B cell (primary cell): ENCODE data around the gene MCRS1. TPM values are rescaled to one million over a fixed set of nuclear protein-coding genes. Genes with fewer than 3 reads are reported as not detected.

Source experiments
- ATAC-seq: fragments of 200-7000 bp; cut with Tn5 transposase; one replicate; pipeline ENCODE4 v1.10.0; 2021; ENCODE audit warnings: low read depth, mild to moderate bottlenecking, moderate number of reproducible peaks, moderate library complexity
- CTCF ChIA-PET: fragments of 350-600 bp; sonication (Branson Sonifier 250); formaldehyde crosslinking; loops from one replicate; lab custom pipeline; 2021; ENCODE audit warnings: antibody characterized with exemption, inconsistent platforms; lab: Charles Lee
- POLR2A ChIA-PET: fragments of 350-600 bp; sonication (Branson Sonifier 250); formaldehyde crosslinking; loops from one replicate; lab custom pipeline; 2021; ENCODE audit warnings: antibody characterized with exemption; lab: Charles Lee
- DNase-seq: peaks from one replicate; pipeline ENCODE4 v3.0.0; 2013
- H2AFZ ChIP-seq: 2 replicates; pipeline ENCODE4 v1.6.1; 2012; ENCODE audit warnings: mild to moderate bottlenecking, low read depth, low read length; ENCODE audit not compliant: insufficient read depth, poor library complexity, severe bottlenecking
- H3K27ac ChIP-seq, 2 donors: 1 replicate in 1 of 2; 2 replicates in 1 of 2; pipeline ENCODE4 v1.5.1; 2012 to 2013; ENCODE audit warnings: low read length in 2 of 2, mild to moderate bottlenecking in 2 of 2, moderate library complexity in 1 of 2
- H3K27me3 ChIP-seq, 4 experiments: fragments of 200-600 bp in 1 of 4; sonication (generic) in 1 of 4; replicated peaks in 1 of 4; 1 replicate in 2 of 4; 2 replicates in 2 of 4; pipeline versions ENCODE4 v1.6.1 to v1.7.0; 2013 to 2016; ENCODE audit warnings: low read length in 3 of 4, mild to moderate bottlenecking in 2 of 4, mixed read lengths in 1 of 4, moderate library complexity in 1 of 4; ENCODE audit not compliant: insufficient read depth in 4 of 4, control insufficient read depth in 3 of 4; ENCODE audit errors: control extremely low read depth in 1 of 4
- H3K36me3 ChIP-seq, 2 experiments: replicated peaks in 1 of 2; 1 replicate in 1 of 2; 2 replicates in 1 of 2; pipeline versions ENCODE4 v1.6.1 to v1.7.1; 2013; ENCODE audit warnings: low read length in 1 of 2; ENCODE audit not compliant: insufficient read depth in 2 of 2, control insufficient read depth in 1 of 2; ENCODE audit errors: control extremely low read depth in 1 of 2, extremely low read depth in 1 of 2
- H3K4me1 ChIP-seq, 2 donors: fragments of 200-600 bp in 1 of 2; sonication (generic) in 1 of 2; 1 replicate in 1 of 2; 2 replicates in 1 of 2; pipeline versions ENCODE4 v1.5.1 to v1.6.1; 2013 to 2017; ENCODE audit warnings: low read length in 2 of 2; ENCODE audit not compliant: control insufficient read depth in 2 of 2, insufficient read depth in 2 of 2
- H3K4me2 ChIP-seq: replicated peaks from 2 replicates; pipeline ENCODE3; 2012; ENCODE audit warnings: mild to moderate bottlenecking, low read depth, low read length; ENCODE audit not compliant: poor library complexity, severe bottlenecking
- H3K4me3 ChIP-seq, 5 experiments: fragments of 200-600 bp in 1 of 5; sonication (generic) in 1 of 5; 1 replicate in 3 of 5; 2 replicates in 2 of 5; pipeline versions ENCODE4 v1.5.1 to v1.7.0; 2011 to 2016; ENCODE audit warnings: low read length in 4 of 5, mild to moderate bottlenecking in 4 of 5, low read depth in 2 of 5, control low read depth in 1 of 5, moderate library complexity in 1 of 5; ENCODE audit not compliant: insufficient read depth in 1 of 5; ENCODE audit errors: control extremely low read depth in 1 of 5, extremely low read depth in 1 of 5
- H3K79me2 ChIP-seq: fragments of 200-600 bp; sonication (generic); one replicate; pipeline ENCODE4 v1.6.0; 2016; ENCODE audit warnings: low read length; ENCODE audit not compliant: control insufficient read depth, insufficient read depth
- H3K9ac ChIP-seq: fragments of 200-600 bp; sonication (generic); 2 replicates; pipeline ENCODE4 v1.6.1; 2017; ENCODE audit warnings: mild to moderate bottlenecking, low read length, moderate library complexity
- H3K9me3 ChIP-seq, 3 donors: one replicate each; pipeline versions ENCODE4 v1.6.1 to v1.7.1; 2013; ENCODE audit warnings: low read length in 2 of 3; ENCODE audit not compliant: control insufficient read depth in 2 of 3, insufficient read depth in 1 of 3; ENCODE audit errors: control extremely low read depth in 1 of 3
- H4K20me1 ChIP-seq: 2 replicates; pipeline ENCODE4 v1.6.0; 2012; ENCODE audit warnings: mild to moderate bottlenecking, low read length; ENCODE audit not compliant: insufficient read depth, control insufficient read depth, poor library complexity, severe bottlenecking
- H3K27ac Mint-ChIP-seq: one replicate; pipeline ENCODE4 v1.8.0; 2021; ENCODE audit warnings: mixed read lengths
- H3K27me3 Mint-ChIP-seq: one replicate; pipeline ENCODE4 v1.8.0; 2021; ENCODE audit warnings: mixed read lengths
- H3K4me1 Mint-ChIP-seq: one replicate; pipeline ENCODE4 v1.8.0; 2021; ENCODE audit warnings: mixed read lengths
- H3K4me3 Mint-ChIP-seq: one replicate; pipeline ENCODE4 v1.8.0; 2021; ENCODE audit warnings: mixed read lengths
- H3K9me3 Mint-ChIP-seq: one replicate; pipeline ENCODE4 v1.8.0; 2022; ENCODE audit warnings: mixed read lengths; ENCODE audit not compliant: insufficient read depth
- EZH2 ChIP-seq: IDR thresholded peaks from 2 replicates; pipeline ENCODE4 v1.6.1; 2012; ENCODE audit warnings: borderline replicate concordance, low read depth, mild to moderate bottlenecking, moderate library complexity, low read length; ENCODE audit not compliant: insufficient read depth, poor library complexity, severe bottlenecking
- WGBS: methylation state at CpG from one replicate; pipeline ENCODE4 v1.1.5; 2013; ENCODE audit warnings: missing lambda C conversion rate; ENCODE audit not compliant: insufficient coverage; 5-methylcytosine and 5-hydroxymethylcytosine counted together
- intact Hi-C: fragments of 100-400 bp; cut with micrococcal nuclease; formaldehyde crosslinking; loops from one replicate; pipeline ENCODE4 v1.10.0; 2022
- polyA plus RNA-seq: library from polyadenylated mRNA; depleted of rRNA; stranded (reverse); fragments of >200 nt; gene quantifications from 2 replicates; pipeline ENCODE4 v1.2.3, GENCODE V29; 2012
- total RNA-seq, 2 donors: library from RNA; stranded (reverse); fragments of 120-200 nt in 1 of 2; gene quantifications; 1 replicate in 1 of 2; 2 replicates in 1 of 2; pipeline versions ENCODE4 v1.2.3 to v1.2.4, GENCODE V29; 2013 to 2022
- TF ChIP-seq, protein P1 (sequence below): fragments of 200-600 bp; IDR thresholded peaks from one replicate; pipeline ENCODE4 v1.8.0; 2022; ENCODE audit warnings: antibody characterized with exemption, mild to moderate bottlenecking

Gene MCRS1
- total and polyA plus RNA-seq, 2 donors (not counting 1 experiment from before 2014, with no cell fraction given), result 81.1 to 107 TPM

DNA sequence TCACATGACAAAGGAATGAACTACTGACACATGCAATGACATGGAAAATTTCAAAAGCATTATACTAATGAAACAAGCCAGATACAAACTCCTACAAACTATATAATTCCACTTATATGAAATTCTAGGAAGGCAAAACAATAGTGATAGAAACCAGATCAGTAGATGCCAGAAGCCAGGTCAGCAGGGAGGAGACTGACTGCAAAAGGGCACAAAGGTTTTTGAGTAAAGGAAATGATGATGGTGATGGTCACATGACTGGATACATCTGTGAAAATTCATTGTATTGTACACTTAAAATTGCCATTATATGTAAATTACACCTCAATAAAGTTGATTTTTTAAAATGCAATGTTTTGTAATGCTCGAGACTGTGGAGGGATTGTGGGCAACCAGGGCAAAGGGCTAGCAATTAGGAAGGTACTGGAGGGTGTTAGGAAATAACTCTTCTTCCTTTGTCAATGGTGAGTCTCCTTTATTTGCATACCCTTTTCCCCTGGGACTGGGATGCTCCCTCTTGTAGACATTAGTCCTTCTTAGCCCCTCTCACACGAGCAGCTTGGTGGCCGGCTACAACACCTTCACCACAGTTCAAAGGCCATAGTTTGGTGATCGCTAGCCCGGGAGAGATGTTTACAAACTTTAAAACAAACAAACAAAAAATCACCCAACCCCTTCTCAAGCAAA lies 48.7 kb upstream of the MCRS1 start:
- Histone ChIP-seq H3K4me3 (no peak overlapping the region), H3K27ac (no peak overlapping the region), H3K9me3 (peaks cover 0 to 1% (median 0%) of the 10 kb centered on the region in 3 donors), H3K79me2 (no peaks in the 10 kb centered on the region), H3K4me2 (no peak overlapping the region), H2AFZ (no peak overlapping the region), H3K36me3 (no peaks in the 10 kb centered on the region), H3K27me3 (peaks cover 0 to 3% (median 0%) of the 10 kb centered on the region in 4 experiments), H3K9ac (no peak overlapping the region), H3K4me1 (peaks cover 8% of the 10 kb centered on the region in 2 donors), H4K20me1 (no peaks in the 10 kb centered on the region)
- no peak overlapping the region for H3K4me3 Mint-ChIP-seq
- DNase-seq (no peak), ATAC-seq (no peak)
- intact Hi-C loops, result no loop called here
- CTCF ChIA-PET, result no interaction called here
- peaks cover 19% of the 10 kb centered on the region for H3K27me3 Mint-ChIP-seq
- H3K27ac Mint-ChIP-seq, result no peak overlapping the region
- H3K4me1 Mint-ChIP-seq, result peaks cover 5% of the 10 kb centered on the region
- no peaks in the 10 kb centered on the region for H3K9me3 Mint-ChIP-seq
- POLR2A ChIA-PET, result no interaction called here
- no peak for TF ChIP-seq EZH2
- TF ChIP-seq, protein P1, sequence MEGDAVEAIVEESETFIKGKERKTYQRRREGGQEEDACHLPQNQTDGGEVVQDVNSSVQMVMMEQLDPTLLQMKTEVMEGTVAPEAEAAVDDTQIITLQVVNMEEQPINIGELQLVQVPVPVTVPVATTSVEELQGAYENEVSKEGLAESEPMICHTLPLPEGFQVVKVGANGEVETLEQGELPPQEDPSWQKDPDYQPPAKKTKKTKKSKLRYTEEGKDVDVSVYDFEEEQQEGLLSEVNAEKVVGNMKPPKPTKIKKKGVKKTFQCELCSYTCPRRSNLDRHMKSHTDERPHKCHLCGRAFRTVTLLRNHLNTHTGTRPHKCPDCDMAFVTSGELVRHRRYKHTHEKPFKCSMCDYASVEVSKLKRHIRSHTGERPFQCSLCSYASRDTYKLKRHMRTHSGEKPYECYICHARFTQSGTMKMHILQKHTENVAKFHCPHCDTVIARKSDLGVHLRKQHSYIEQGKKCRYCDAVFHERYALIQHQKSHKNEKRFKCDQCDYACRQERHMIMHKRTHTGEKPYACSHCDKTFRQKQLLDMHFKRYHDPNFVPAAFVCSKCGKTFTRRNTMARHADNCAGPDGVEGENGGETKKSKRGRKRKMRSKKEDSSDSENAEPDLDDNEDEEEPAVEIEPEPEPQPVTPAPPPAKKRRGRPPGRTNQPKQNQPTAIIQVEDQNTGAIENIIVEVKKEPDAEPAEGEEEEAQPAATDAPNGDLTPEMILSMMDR, result no peak
- WGBS, result 65% methylated on average over 4 of the region's 5 CpGs

DNA sequence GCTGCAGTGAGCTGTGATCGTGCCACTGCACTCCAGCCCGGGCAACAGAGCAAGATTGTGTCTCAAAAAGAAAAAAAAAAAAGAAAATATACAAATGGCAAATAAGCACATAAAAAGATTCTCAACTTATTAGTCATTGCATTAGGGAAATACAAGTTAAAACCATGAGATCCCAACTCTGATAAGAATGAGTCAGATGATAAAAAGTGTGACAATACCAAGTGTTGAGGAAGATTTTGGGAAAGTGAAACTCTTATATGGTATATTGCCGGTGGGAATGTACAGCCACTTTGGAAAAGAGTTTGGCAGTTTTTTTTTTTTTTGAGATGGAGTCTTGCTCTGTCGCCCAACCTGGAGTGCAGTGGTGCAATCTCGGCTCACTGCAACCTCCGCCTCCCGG lies 47.8 kb upstream of the MCRS1 start:
- Histone ChIP-seq H3K9ac (no peak overlapping the region), H3K9me3 (peaks cover 0 to 9% (median 2%) of the 10 kb centered on the region in 3 donors), H4K20me1 (no peaks in the 10 kb centered on the region), H3K27me3 (peaks cover 0 to 3% (median 0%) of the 10 kb centered on the region in 4 experiments), H3K4me1 (no peaks in the 10 kb centered on the region), H3K27ac (no peak overlapping the region), H3K79me2 (no peaks in the 10 kb centered on the region), H3K4me2 (no peak overlapping the region), H3K36me3 (no peaks in the 10 kb centered on the region), H2AFZ (no peak overlapping the region), H3K4me3 (no peak overlapping the region)
- DNase-seq (no peak), ATAC-seq (no peak)
- Mint-ChIP-seq H3K27ac (no peak overlapping the region), H3K4me3 (no peak overlapping the region), H3K4me1 (no peaks in the 10 kb centered on the region), H3K9me3 (no peaks in the 10 kb centered on the region), H3K27me3 (peaks cover 19% of the 10 kb centered on the region)
- WGBS, result no CpG with 5 or more reads among the region's 7 CpGs
- CTCF ChIA-PET, result interaction anchor here (0.7 kb wide), 1 partner anchor 17 kb away, joined by 3 read pairs; no protein-coding TSS in a partner anchor
- TF ChIP-seq, protein P1, result no peak
- TF ChIP-seq EZH2, result no peak
- POLR2A ChIA-PET, result no interaction called here
- intact Hi-C loops, result no loop called here
